H1 (cell line): ENCODE data around the gene NPFF. TPM values are rescaled to one million over a fixed set of nuclear protein-coding genes. Genes with fewer than 3 reads are reported as not detected.

Source experiments
- CTCF ChIA-PET: fragments of 300-600 bp; sonication (Branson Sonifier 250); formaldehyde crosslinking; loops from one replicate; lab custom pipeline; 2021; ENCODE audit not compliant: partially characterized antibody; lab: Charles Lee
- POLR2A ChIA-PET: fragments of 300-600 bp; sonication (Branson Sonifier 250); formaldehyde crosslinking; loops from one replicate; lab custom pipeline; 2021; ENCODE audit warnings: inconsistent platforms; ENCODE audit not compliant: partially characterized antibody; lab: Charles Lee
- DNase-seq, 2 experiments: peaks; one replicate each; pipeline versions ENCODE4 v3.0.0 to v3.0.0-alpha.2; 2010 to 2022; ENCODE audit warnings: low spot score in 2 of 2, low read depth in 1 of 2, mixed read lengths in 1 of 2
- FAIRE-seq: peaks from 2 replicates; lab custom pipeline; 2011; peaks lifted over from hg19 to GRCh38; lab: Jason Lieb, UNC
- H2AFZ ChIP-seq: 2 replicates; pipeline ENCODE4 v1.8.1; 2012; ENCODE audit warnings: low read length, inconsistent platforms
- H2AK5ac ChIP-seq: 2 replicates; pipeline ENCODE4 v1.6.1; 2013; ENCODE audit warnings: low read depth, low read length
- H2BK120ac ChIP-seq: replicated peaks from 2 replicates; pipeline ENCODE3; 2013; ENCODE audit warnings: low read depth, low read length, inconsistent platforms
- H2BK12ac ChIP-seq: 2 replicates; pipeline ENCODE4 v1.6.1; 2013; ENCODE audit warnings: low read depth, low read length
- H2BK15ac ChIP-seq: 2 replicates; pipeline ENCODE4 v1.6.1; 2013; ENCODE audit warnings: low read length
- H2BK20ac ChIP-seq: 2 replicates; pipeline ENCODE4 v1.6.1; 2013; ENCODE audit warnings: low read length
- H2BK5ac ChIP-seq: 2 replicates; pipeline ENCODE4 v1.6.1; 2013; ENCODE audit warnings: low read depth, low read length
- H3K14ac ChIP-seq: 2 replicates; pipeline ENCODE4 v1.6.1; 2013; ENCODE audit warnings: inconsistent platforms; ENCODE audit not compliant: insufficient read length
- H3K18ac ChIP-seq: 2 replicates; pipeline ENCODE4 v1.6.1; 2013; ENCODE audit warnings: low read length; ENCODE audit errors: extremely low read depth
- H3K23ac ChIP-seq: 2 replicates; pipeline ENCODE4 v1.6.1; 2013; ENCODE audit warnings: inconsistent platforms; ENCODE audit not compliant: insufficient read length
- H3K23me2 ChIP-seq: 2 replicates; pipeline ENCODE4 v1.6.1; 2013; ENCODE audit warnings: low read depth, low read length
- H3K27ac ChIP-seq: 2 replicates; pipeline ENCODE4 v1.6.1; 2011; ENCODE audit warnings: low read depth, low read length, inconsistent platforms
- H3K27me3 ChIP-seq, 4 experiments: replicated peaks in 1 of 4; 1 replicate in 1 of 4; 2 replicates in 3 of 4; pipeline versions ENCODE4 v1.6.1 to v1.8.1; 2011 to 2013; ENCODE audit warnings: low read length in 3 of 4, mild to moderate bottlenecking in 3 of 4, inconsistent platforms in 2 of 4, mixed read lengths in 2 of 4, moderate library complexity in 1 of 4; ENCODE audit not compliant: control insufficient read depth in 3 of 4, insufficient read depth in 3 of 4; ENCODE audit errors: extremely low read depth in 1 of 4
- H3K36me3 ChIP-seq, 4 experiments: 2 replicates each; pipeline versions ENCODE4 v1.6.1 to v1.8.1; 2011 to 2013; ENCODE audit warnings: mild to moderate bottlenecking in 4 of 4, low read length in 3 of 4, moderate library complexity in 2 of 4, control low read depth in 1 of 4, inconsistent platforms in 1 of 4; ENCODE audit not compliant: insufficient read depth in 4 of 4, control insufficient read depth in 2 of 4
- H3K4ac ChIP-seq: replicated peaks from 2 replicates; pipeline ENCODE3; 2013; ENCODE audit warnings: low read length, low read depth, mixed read lengths, inconsistent platforms; ENCODE audit not compliant: insufficient read length
- H3K4me1 ChIP-seq, 4 experiments: replicated peaks in 1 of 4; 1 replicate in 1 of 4; 2 replicates in 3 of 4; pipeline versions ENCODE4 v1.6.1 to v1.8.1; 2011 to 2013; ENCODE audit warnings: low read length in 3 of 4, inconsistent platforms in 2 of 4, mixed read lengths in 1 of 4; ENCODE audit not compliant: insufficient read depth in 4 of 4, control insufficient read depth in 3 of 4
- H3K4me2 ChIP-seq, 2 experiments: 2 replicates each; pipeline versions ENCODE4 v1.6.1 to v1.8.1; 2011 to 2013; ENCODE audit warnings: low read depth in 2 of 2, low read length in 2 of 2, control low read depth in 1 of 2, inconsistent platforms in 1 of 2, mild to moderate bottlenecking in 1 of 2; ENCODE audit not compliant: insufficient read depth in 1 of 2
- H3K4me3 ChIP-seq, 4 experiments: fragments of 200-600, 300-600 bp in 1 of 4; sonication (generic), shearing (Covaris generic), sonication (Bioruptor Twin) in 1 of 4; 2 replicates each; pipeline versions ENCODE4 v1.5.1 to v1.8.1; 2011 to 2016; ENCODE audit warnings: low read length in 4 of 4, low read depth in 3 of 4, control low read depth in 2 of 4, inconsistent platforms in 2 of 4, mild to moderate bottlenecking in 2 of 4, mixed read lengths in 1 of 4, moderate library complexity in 1 of 4; ENCODE audit not compliant: insufficient read depth in 2 of 4; ENCODE audit errors: extremely low read depth in 1 of 4
- H3K56ac ChIP-seq: replicated peaks from 2 replicates; pipeline ENCODE3; 2013; ENCODE audit warnings: low read depth, mild to moderate bottlenecking, mixed read lengths, low read length, inconsistent platforms; ENCODE audit not compliant: insufficient read length
- H3K79me1 ChIP-seq: 2 replicates; pipeline ENCODE4 v1.6.1; 2013; ENCODE audit warnings: low read depth, low read length, control low read depth
- H3K79me2 ChIP-seq, 2 experiments: 2 replicates each; pipeline versions ENCODE4 v1.6.1 to v1.8.1; 2012 to 2013; ENCODE audit warnings: low read length in 2 of 2, mild to moderate bottlenecking in 2 of 2, inconsistent platforms in 1 of 2; ENCODE audit not compliant: insufficient read depth in 2 of 2, control insufficient read depth in 1 of 2
- H3K9ac ChIP-seq, 4 experiments: replicated peaks in 1 of 4; 1 replicate in 1 of 4; 2 replicates in 3 of 4; pipeline versions ENCODE4 v1.6.1 to v1.8.1; 2011 to 2013; ENCODE audit warnings: low read depth in 3 of 4, low read length in 3 of 4, control low read depth in 2 of 4, mild to moderate bottlenecking in 2 of 4, moderate library complexity in 2 of 4, inconsistent platforms in 1 of 4; ENCODE audit errors: extremely low read depth in 1 of 4
- H3K9me3 ChIP-seq, 2 experiments: 2 replicates each; pipeline versions ENCODE4 v1.6.1 to v1.8.1; 2012 to 2013; ENCODE audit warnings: mild to moderate bottlenecking in 2 of 2, moderate library complexity in 2 of 2, control low read depth in 1 of 2, inconsistent platforms in 1 of 2, low read depth in 1 of 2, low read length in 1 of 2, mixed read lengths in 1 of 2; ENCODE audit not compliant: insufficient read depth in 2 of 2
- H4K20me1 ChIP-seq, 2 experiments: replicated peaks in 1 of 2; 2 replicates each; pipeline versions ENCODE3 to v1.8.1; 2011 to 2013; ENCODE audit warnings: inconsistent platforms in 2 of 2, low read length in 2 of 2, mild to moderate bottlenecking in 1 of 2; ENCODE audit not compliant: insufficient read depth in 2 of 2, control insufficient read depth in 1 of 2
- H4K5ac ChIP-seq: 2 replicates; pipeline ENCODE4 v1.6.1; 2013; ENCODE audit warnings: low read length, low read depth, mixed read lengths, inconsistent platforms; ENCODE audit not compliant: insufficient read length
- H4K8ac ChIP-seq: 2 replicates; pipeline ENCODE4 v1.8.0; 2013; ENCODE audit warnings: mild to moderate bottlenecking, moderate library complexity, low read length, inconsistent platforms; ENCODE audit not compliant: insufficient read depth; ENCODE audit errors: extremely low read depth
- H4K91ac ChIP-seq: replicated peaks from 2 replicates; pipeline ENCODE3; 2013; ENCODE audit warnings: low read length, mixed read lengths, inconsistent platforms; ENCODE audit not compliant: insufficient read length
- ATF2 ChIP-seq: IDR thresholded peaks from 2 replicates; pipeline ENCODE4 v1.6.1; 2012; ENCODE audit warnings: low read length, inconsistent platforms
- CEBPB ChIP-seq: IDR thresholded peaks from 2 replicates; pipeline ENCODE4 v1.6.1; 2012; ENCODE audit warnings: low read depth, low read length
- KDM1A ChIP-seq: fragments of 200-600, 300-600 bp; sonication (generic); IDR thresholded peaks from 2 replicates; pipeline ENCODE4 v1.7.1; 2016; ENCODE audit warnings: mild to moderate bottlenecking, low read length, borderline replicate concordance
- RBBP5 ChIP-seq: IDR thresholded peaks from 2 replicates; pipeline ENCODE4 v1.7.1; 2012; ENCODE audit warnings: low read depth, mild to moderate bottlenecking, inconsistent platforms, low read length, moderate library complexity, borderline replicate concordance
- WGBS, 2 experiments: shearing (Covaris generic) in 1 of 2; methylation state at CpG; one replicate each; pipeline versions ENCODE4 v1.1.6 to v1.1.7; 2013 to 2015; ENCODE audit warnings: low lambda C conversion rate in 2 of 2, mixed read lengths in 2 of 2, inconsistent platforms in 1 of 2, low coverage in 1 of 2, missing lambda C conversion rate in 1 of 2; ENCODE audit not compliant: insufficient replicate concordance in 2 of 2, insufficient coverage in 1 of 2, insufficient read length in 1 of 2; ENCODE audit errors: extremely low coverage in 1 of 2, missing lambda C conversion rate in 1 of 2; 5-methylcytosine and 5-hydroxymethylcytosine counted together
- polyA plus RNA-seq, 7 experiments: library from polyadenylated mRNA; depleted of rRNA in 3 of 7; stranded (reverse) in 5 of 7; unstranded in 2 of 7; fragments of >200 nt in 5 of 7; fragments of 200-250 nt in 2 of 7; gene quantifications; 1 replicate in 5 of 7; 2 replicates in 1 of 7; 4 replicates in 1 of 7; pipeline versions ENCODE4 v1.2.1 to v1.2.3, GENCODE V29; 2011 to 2013; ENCODE audit warnings: missing spikeins in 2 of 7, mixed read lengths in 2 of 7
- total RNA-seq: library from RNA; stranded (reverse); fragmentation: NEBNext Ultra II Directional; extraction: Animal tissue kit (Norgen Biotek cat#: 25700); gene quantifications from 2 replicates; pipeline ENCODE4 v1.2.1, GENCODE V29; 2021

NPFF gene
- total and polyA plus RNA-seq, 2 of the 8 experiments (the other 6 are each of a cell fraction or from before 2014, with no cell fraction given), result not detected

GRCh38 chr12:53538209-53538689, 31.0 kb upstream of the NPFF start:
- Histone ChIP-seq H3K9ac (no peak overlapping the region), H3K14ac (no peak overlapping the region), H2BK120ac (no peak overlapping the region), H3K9me3 (no peaks in the 10 kb centered on the region), H3K4ac (no peak overlapping the region), H3K79me2 (no peaks in the 10 kb centered on the region), H2AK5ac (no peak overlapping the region), H2BK20ac (no peak overlapping the region), H3K4me2 (no peak overlapping the region), H3K23ac (no peak overlapping the region), H4K20me1 (no peaks in the 10 kb centered on the region), H3K27me3 (no peaks in the 10 kb centered on the region), H3K23me2 (no peaks in the 10 kb centered on the region), H3K4me1 (no peaks in the 10 kb centered on the region), H2BK12ac (no peak overlapping the region), H4K91ac (no peak overlapping the region), H2BK15ac (no peak overlapping the region), H4K5ac (no peak overlapping the region), H3K4me3 (no peak overlapping the region), H4K8ac (no peak overlapping the region), H3K79me1 (no peaks in the 10 kb centered on the region), H3K36me3 (peaks cover 0 to 10% (median 5%) of the 10 kb centered on the region in 4 experiments; a peak in 6 of 8 replicates), H2BK5ac (no peak overlapping the region), H2AFZ (no peak overlapping the region), H3K27ac (no peak overlapping the region), H3K56ac (no peak overlapping the region), H3K18ac (no peak overlapping the region)
- DNase-seq, result no peak
- no peak for FAIRE-seq
- WGBS, 2 experiments, result 100% methylated on average over 1 of the region's 1 CpG; no CpG with 5 or more reads in 1 of the 2 experiments
- ChIA-PET POLR2A (no interaction called here), CTCF (interaction anchor here (1.0 to 1.7 kb wide), 2 partner anchors 9 to 137 kb away, joined by 3 to 4 read pairs; partner anchors contain the start of gene ATP5MC2)
- no peak for TF ChIP-seq RBBP5
- TF ChIP-seq ATF2, result no peak
- no peak for TF ChIP-seq KDM1A
- TF ChIP-seq CEBPB, result peak; percentile 36; the same call in 1 of the 2 replicates
